Forelimb muscle (tissue), 1 donor: ENCODE measurements around the gene RNMT. TPM values are rescaled to one million over a fixed set of nuclear protein-coding genes. Genes with fewer than 3 reads are reported as not detected.
"Not testable (repeated sequence)": the region's sequence is repeated elsewhere in the genome, so short reads cannot be mapped to it uniquely, and the experiment has no call there.

Experiments used
- DNase-seq: peaks from one replicate; pipeline ENCODE4 v3.0.0-alpha.2; 2013; ENCODE audit warnings: low read depth
- polyA plus RNA-seq: library from polyadenylated mRNA; unstranded; fragments of 120-200 nt; gene quantifications from one replicate; pipeline ENCODE4 v1.2.1, GENCODE V29; 2013; ENCODE audit not compliant: insufficient read length

RNMT gene
- polyA plus RNA-seq, 1 donor = 33.6 TPM

GRCh38 chr18:13735681-13736080 lies 9.2 kb downstream of the RNMT start:
- DNase-seq = no peak

DNA sequence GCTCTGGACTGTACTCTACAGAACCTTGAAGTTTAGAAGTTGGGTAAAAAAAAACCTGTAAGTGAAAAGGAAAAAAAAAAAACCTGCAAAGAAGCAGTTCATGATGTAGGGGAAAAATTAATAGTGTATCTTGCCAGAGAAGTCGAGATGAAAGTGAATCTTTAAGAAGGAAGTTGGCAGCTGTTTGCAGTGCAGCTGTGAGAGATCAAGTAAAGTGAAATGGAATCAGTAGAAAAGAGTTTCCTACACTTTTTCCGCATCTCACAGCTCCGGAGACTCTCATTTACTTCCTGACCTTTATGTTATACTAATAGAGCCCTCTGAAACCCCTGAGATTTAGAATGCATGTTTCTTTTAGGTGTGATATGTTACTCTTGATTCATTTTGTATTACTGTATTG lies 19.2 kb downstream of the RNMT start:
- peak; percentile 56 for DNase-seq

DNA sequence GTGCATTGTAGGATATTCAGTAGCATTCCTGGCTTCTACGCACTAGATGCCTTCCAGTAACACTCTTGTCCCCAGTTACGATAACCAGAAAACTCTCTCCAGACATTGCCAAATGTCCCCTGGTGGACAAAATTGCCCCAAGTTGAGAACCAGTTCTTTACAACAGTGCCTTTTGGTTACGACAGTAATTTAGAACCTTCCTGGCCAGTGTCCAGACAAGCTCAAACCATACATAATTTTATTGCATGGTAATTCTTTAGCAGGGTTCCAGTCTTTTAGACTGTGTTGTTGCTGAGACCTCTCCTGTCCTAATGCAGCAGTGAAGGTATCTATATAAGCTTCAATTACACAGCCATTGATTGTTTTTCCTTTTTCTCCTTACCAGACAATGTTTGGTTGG lies 20.2 kb downstream of the RNMT start:
- DNase-seq = no peak

- not testable (repeated sequence) for DNase-seq
Measured at GRCh38 chr18:13751599-13751998, 25.1 kb downstream of the RNMT start.

DNA sequence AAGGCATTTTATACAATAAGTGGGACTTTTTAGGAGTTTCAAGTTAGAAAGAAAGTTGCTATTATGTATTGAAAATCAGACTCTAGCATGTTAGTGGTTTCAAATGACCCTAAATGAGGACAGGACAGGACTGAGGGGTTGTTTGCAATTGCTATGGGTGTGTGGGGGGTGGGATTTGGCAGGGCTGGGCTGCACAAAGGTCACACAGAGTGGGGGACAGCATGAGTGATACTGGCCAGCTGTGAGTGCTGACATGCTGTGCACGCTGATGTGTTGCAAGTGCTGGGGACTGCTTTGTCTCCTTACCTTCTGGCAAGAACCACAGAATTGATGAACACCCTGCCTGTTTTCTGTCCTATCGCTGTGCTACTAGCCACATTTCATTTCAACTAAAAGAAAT lies 29.8 kb downstream of the RNMT start:
- DNase-seq = no peak

GRCh38 chr18:13756671-13757070 lies 30.2 kb downstream of the RNMT start:
- DNase-seq = no peak

DNA sequence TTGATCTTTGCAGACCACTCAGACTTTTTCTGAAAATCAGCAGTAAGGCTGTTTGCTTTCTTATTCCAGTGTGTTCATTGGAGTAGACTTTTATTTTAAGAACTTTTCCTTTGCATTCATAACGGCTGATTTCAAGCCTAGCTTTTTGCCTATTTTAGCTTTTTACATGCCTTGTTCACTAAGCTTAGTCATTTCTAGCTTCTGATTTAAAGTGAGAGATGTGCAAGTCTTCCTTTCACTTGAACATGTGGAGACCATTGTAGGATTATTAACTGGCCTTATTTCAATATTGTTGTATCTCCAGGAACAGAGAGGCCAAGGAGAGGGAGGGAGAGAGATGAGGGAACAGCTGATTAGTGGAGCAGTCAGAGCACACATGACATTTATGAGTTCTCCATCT lies 32.1 kb downstream of the RNMT start:
- no peak for DNase-seq

DNA sequence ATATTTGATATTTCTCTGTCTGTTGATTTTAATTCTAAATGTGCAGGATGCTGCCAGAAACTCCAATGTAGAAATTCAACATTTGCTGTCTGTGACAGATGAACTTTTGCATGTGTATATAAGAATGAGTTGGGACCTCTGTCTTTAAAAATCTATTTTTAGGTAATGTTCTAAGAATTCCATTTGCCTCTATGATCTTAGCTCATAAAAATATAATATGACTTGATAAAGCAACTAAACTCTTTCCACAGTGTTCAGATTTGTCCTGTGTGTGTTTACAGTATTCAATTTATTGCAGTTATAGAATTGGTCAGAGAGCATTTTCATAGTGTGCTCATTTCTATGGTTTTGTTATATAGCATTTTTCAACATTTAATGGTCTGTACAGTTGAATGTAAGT lies 33.6 kb downstream of the RNMT start:
- DNase-seq = no peak

- no peak for DNase-seq
Measured at GRCh38 chr18:13762690-13763439, 36.4 kb downstream of the RNMT start.

DNA sequence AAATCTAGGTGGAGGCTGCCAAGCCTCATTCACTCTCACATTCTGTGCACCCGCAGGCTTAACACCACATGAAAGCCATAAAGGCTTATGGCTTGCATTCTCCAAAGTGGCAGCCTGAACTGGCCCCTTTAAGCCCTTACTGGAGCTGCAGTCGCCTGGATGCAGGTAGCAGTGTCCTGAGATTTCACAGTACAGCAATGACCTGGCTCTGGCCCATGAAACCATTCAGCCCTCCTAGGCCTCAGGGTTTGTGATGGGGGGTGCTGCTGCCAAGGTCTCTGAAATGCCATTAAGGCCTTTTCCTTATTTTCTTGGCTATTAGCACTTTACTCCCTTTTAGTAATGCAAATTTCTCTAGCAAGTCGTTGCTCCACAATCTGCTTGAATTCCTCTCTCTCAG lies 48.6 kb downstream of the RNMT start:
- DNase-seq = no peak

DNA sequence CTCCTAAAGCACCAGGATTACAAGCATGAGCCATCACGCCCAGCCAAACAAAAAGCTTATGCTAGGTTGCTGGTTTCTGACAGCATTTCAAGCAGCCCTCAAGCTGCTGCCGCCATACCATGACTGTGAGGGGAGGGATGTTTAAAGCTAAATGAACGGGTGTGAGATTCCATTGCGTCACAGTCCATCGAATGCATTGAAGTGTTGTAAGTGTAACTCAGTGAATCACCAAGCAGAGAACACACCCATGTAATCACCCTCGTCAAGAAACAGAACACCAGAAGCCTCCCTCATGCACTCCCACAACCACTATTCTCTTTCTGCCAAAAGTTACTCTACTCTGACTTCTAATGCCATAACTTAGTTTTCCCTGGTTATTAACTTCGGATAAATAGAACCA lies 64.7 kb downstream of the RNMT start:
- DNase-seq = no peak

- no peak for DNase-seq
Measured at GRCh38 chr18:13793819-13794218, 67.3 kb downstream of the RNMT start.

DNA sequence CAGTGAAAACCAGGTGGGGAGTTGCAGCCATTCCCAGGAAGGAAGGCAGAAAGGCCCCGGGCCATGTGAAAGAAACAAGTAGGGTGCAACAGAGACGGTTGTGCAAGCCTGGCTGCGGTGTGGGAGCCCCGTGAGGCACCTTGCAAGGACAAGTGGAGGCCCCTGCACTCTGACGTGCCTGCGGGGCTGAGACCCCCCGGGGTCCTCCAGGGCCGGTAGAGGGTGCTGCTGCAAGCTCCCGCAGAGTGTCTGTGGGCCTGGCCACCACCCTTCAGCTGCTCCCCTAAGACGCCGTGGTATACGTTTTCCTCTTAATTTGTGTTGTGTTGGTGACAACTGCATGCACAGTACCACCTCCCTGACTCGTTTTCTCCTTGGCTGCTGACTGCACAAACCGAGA lies 70.0 kb downstream of the RNMT start:
- no peak for DNase-seq

DNA sequence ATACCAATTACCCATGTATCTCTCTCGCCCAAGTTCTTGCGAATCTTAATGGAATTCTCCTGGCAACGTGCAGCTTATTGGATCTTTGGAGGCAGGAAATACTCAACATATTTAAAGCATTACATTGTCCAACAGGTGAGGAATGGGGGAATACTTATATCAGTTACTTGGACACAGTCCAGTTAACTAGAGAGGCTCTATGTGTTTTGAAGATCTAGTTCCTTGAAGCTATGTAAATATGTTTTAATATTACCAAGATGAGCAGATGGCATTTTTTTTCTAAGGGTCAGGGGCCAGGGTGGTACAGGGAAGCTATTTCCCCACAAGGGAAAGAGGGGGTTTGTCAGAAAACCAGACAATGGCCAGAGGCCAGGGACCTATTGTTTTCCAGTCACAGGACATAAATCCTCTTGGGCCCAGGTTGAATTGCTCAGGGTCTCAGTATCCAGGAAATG lies 70.7 kb downstream of the RNMT start:
- no peak for DNase-seq

- no peak for DNase-seq
Measured at GRCh38 chr18:13799396-13799795, 72.9 kb downstream of the RNMT start.

GRCh38 chr18:13800505-13801259 lies 74.2 kb downstream of the RNMT start:
- DNase-seq = peak; percentile 26

DNA sequence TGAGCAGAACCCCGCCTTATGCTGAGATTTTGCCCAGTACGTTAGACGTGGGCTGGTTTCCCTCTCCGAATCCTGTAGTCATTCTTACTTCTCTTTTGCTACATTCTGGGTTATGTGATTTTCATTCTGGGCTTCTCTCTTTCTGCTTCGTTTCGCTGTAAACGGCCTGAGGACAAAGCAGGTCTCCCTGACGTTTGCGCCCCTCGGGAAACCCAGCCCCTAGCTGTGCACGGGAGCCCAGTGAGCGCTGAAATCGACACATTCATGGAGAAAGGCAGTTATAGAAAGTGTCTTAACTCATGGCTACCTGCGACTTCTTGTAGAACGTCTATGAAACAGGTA lies 74.8 kb downstream of the RNMT start:
- no peak for DNase-seq

DNA sequence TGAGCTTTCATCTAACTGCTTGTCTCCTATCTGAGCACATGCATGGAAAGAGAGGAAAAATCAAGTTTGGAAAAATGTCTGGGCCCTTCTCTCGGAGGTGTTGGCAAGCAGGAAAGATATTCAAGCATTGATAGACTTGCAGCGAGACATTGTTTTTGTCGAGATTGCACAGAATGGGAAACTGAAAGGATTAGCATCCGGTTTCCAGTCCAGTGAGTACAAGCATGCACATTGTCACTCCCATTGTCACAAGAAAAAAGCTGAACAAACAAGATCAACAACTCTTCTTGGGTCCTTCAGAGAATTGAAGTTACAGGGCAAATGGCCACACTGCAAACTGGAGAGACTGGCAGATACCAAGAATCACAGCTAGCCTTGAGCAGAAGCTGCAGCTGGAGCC lies 77.8 kb downstream of the RNMT start:
- no peak for DNase-seq

GRCh38 chr18:13808294-13809042 lies 82.0 kb downstream of the RNMT start:
- no peak for DNase-seq

DNA sequence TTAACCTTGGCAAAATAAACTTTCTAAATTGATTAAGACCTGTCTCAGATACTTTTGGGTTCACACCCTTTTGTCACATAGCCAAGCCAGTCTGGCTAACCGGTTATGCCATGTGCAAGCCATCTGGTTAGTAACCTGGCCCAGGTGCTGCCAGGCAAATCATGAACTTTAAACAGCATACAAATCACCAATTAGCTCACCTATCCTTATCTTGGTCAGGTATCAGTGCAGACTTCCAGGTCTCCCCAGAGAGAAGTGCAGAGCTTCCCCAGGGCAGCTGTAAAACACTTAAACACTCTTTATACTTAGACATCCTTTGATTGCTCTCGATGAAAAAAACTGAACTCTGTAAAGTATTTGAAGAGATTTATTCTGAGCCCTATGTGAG lies 82.6 kb downstream of the RNMT start:
- no peak for DNase-seq

DNA sequence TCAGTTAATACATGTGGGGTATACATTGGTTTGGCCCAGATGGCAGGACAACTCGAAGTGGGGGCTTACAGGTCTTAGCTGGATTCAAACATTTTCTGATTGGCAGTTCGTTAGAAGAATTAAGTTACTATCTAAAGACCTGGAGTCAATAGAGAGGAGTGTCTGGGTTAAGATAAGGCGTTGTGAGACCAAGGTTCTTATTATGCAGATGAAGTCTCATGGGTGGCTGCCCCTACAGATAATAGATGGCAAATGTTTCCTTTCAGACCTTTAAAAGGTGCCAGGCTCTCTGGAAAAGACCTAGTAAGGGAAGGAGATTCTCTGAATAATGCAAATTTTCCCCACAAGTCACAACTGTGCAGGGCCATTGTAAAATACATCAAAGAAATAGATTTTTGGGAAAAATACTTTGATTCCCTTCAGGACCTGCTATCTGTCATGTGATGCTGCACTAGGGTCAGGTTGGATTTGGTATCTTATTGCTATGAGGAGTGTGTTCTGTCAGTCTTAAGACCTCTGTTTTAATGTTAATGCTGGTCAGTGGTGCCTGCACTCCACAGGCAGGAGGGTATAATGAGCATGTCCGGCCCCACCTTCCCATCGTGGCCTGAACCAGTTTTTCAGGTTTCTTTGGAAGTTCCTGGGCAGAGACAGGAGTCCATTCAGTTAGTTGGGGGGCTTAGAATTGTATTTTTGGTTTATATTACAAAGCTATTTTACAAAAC lies 83.2 kb downstream of the RNMT start:
- no peak for DNase-seq

- DNase-seq = no peak
Measured at GRCh38 chr18:13810950-13811485, 84.5 kb downstream of the RNMT start.
